Esophagus squamous epithelium (tissue), 4 donors: ENCODE results near the gene CEP63.

Experiments used
- POLR2A ChIP-seq, 4 donors: fragments of 450-650 bp; IDR thresholded peaks; one replicate each; pipeline ENCODE4 v1.6.1; 2017; ENCODE audit warnings: antibody characterized with exemption in 4 of 4, mild to moderate bottlenecking in 4 of 4, moderate library complexity in 3 of 4
- TF ChIP-seq, protein P1 (sequence below), 6 experiments: fragments of 450-650 bp in 4 of 6; fragments of 200-600 bp in 2 of 6; sonication (generic) in 2 of 6; IDR thresholded peaks; one replicate each; pipeline ENCODE4 v1.5.1; 2016 to 2019; ENCODE audit warnings: antibody characterized with exemption in 6 of 6, mild to moderate bottlenecking in 4 of 6, moderate library complexity in 4 of 6

DNA sequence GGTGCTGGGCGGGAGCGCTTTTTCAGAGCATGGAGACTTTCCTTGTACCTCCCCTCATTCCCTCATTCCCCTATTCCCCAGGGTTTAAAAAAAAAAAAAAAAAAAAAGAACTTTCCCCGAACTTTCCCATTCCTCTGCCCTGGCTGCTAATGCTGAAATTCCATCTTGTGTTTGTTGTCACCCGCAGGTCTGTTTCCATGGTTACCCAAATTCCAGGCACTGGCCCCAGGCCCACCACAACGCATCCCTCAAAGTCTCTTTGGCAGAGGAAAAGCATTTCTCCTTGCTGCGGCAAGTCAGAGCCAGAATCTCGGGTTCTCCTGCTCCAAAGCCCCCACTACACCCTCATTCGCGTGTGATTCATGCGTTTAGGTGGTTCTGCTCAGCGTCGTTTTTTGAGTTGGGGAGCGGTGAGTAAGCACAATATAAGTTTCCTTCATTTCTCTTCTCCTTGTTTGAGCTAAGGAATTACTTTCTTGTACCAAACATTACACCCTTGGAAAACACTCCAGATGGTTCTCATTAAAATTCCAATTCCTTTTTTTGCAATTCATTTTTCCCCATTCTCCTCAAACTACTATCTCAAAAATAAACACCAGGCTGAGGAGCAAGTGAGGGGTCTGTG, 21.7 kb upstream of the CEP63 start:
- TF ChIP-seq, protein P1, sequence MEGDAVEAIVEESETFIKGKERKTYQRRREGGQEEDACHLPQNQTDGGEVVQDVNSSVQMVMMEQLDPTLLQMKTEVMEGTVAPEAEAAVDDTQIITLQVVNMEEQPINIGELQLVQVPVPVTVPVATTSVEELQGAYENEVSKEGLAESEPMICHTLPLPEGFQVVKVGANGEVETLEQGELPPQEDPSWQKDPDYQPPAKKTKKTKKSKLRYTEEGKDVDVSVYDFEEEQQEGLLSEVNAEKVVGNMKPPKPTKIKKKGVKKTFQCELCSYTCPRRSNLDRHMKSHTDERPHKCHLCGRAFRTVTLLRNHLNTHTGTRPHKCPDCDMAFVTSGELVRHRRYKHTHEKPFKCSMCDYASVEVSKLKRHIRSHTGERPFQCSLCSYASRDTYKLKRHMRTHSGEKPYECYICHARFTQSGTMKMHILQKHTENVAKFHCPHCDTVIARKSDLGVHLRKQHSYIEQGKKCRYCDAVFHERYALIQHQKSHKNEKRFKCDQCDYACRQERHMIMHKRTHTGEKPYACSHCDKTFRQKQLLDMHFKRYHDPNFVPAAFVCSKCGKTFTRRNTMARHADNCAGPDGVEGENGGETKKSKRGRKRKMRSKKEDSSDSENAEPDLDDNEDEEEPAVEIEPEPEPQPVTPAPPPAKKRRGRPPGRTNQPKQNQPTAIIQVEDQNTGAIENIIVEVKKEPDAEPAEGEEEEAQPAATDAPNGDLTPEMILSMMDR (IDR thresholded peaks at IDR 0.05): no peak
- no peak for TF ChIP-seq POLR2A (IDR thresholded peaks at IDR 0.05)
